Upper lobe of right lung (tissue), 1 donor: Measurements from ENCODE around the gene FKBP10. TPM values are rescaled to one million over a fixed set of nuclear protein-coding genes. Genes with fewer than 3 reads are reported as not detected.

Source experiments
- ATAC-seq: fragments of 200-7000 bp; cut with Tn5 transposase; one replicate; pipeline ENCODE4 v1.9.1; 2020; ENCODE audit warnings: mild to moderate bottlenecking, moderate library complexity
- DNase-seq: peaks from one replicate; pipeline ENCODE4 v3.0.0-alpha.2; 2020
- H3K27ac ChIP-seq: fragments of 200-600 bp; one replicate; pipeline ENCODE4 v1.8.0; 2022
- H3K27me3 ChIP-seq: fragments of 200-600 bp; one replicate; pipeline ENCODE4 v1.8.0; 2022; ENCODE audit warnings: mild to moderate bottlenecking
- H3K36me3 ChIP-seq: fragments of 200-600 bp; one replicate; pipeline ENCODE4 v1.8.0; 2022
- H3K4me1 ChIP-seq: fragments of 200-600 bp; one replicate; pipeline ENCODE4 v1.8.0; 2022
- H3K4me3 ChIP-seq: fragments of 200-600 bp; one replicate; pipeline ENCODE4 v1.8.0; 2022; ENCODE audit warnings: mild to moderate bottlenecking
- H3K9me3 ChIP-seq: fragments of 200-600 bp; one replicate; pipeline ENCODE4 v1.8.0; 2022
- CTCF ChIP-seq: fragments of 200-600 bp; IDR thresholded peaks from one replicate; pipeline ENCODE4 v1.8.0; 2022; ENCODE audit warnings: antibody characterized with exemption
- intact Hi-C: fragments of 100-400 bp; cut with DNase I; formaldehyde crosslinking; loops from one replicate; pipeline ENCODE4 v1.11.0; 2022
- total RNA-seq: library from RNA; stranded (reverse); fragmentation: NEBNext Ultra II Directional; extraction: Animal tissue kit (Norgen Biotek cat#: 25700); gene quantifications from one replicate; pipeline ENCODE4 v1.2.1, GENCODE V29; 2021
- donor health status: DM: no; HTN: yes; CAD: no; lungs with severe emphysema.

FKBP10 gene
- total RNA-seq, 1 donor from 2014 or later = 34.5 TPM

- Histone ChIP-seq H3K4me3 (no peak overlapping the region), H3K27me3 (no peaks in the 10 kb centered on the region), H3K9me3 (no peaks in the 10 kb centered on the region), H3K36me3 (no peaks in the 10 kb centered on the region), H3K4me1 (no peaks in the 10 kb centered on the region), H3K27ac (no peak overlapping the region)
- intact Hi-C loops = no loop called here
- TF ChIP-seq CTCF = no peak
- no peak for DNase-seq
- ATAC-seq = no peak
Measured at GRCh38 chr17:41818024-41818423, 5.2 kb downstream of the FKBP10 start.

GRCh38 chr17:41821776-41822175 lies 9.0 kb downstream of the FKBP10 start:
- TF ChIP-seq CTCF = no peak
- ATAC-seq = no peak
- no peaks in the 10 kb centered on the region for H3K4me1 ChIP-seq
- H3K27ac ChIP-seq = no peak overlapping the region
- H3K36me3 ChIP-seq = peaks cover 9% of the 10 kb centered on the region
- no peaks in the 10 kb centered on the region for H3K27me3 ChIP-seq
- DNase-seq = no peak
- intact Hi-C loops = no loop called here
- no peak overlapping the region for H3K4me3 ChIP-seq
- H3K9me3 ChIP-seq = no peaks in the 10 kb centered on the region

- Histone ChIP-seq H3K4me3 (no peak overlapping the region), H3K27ac (no peak overlapping the region), H3K36me3 (peaks cover 13% of the 10 kb centered on the region), H3K4me1 (no peaks in the 10 kb centered on the region), H3K27me3 (no peaks in the 10 kb centered on the region), H3K9me3 (no peaks in the 10 kb centered on the region)
- TF ChIP-seq CTCF = no peak
- intact Hi-C loops = no loop called here
- DNase-seq (no peak), ATAC-seq (no peak)
Measured at GRCh38 chr17:41822216-41823140, 9.7 kb downstream of the FKBP10 start.

- H3K4me1 ChIP-seq = no peaks in the 10 kb centered on the region
- no peak for TF ChIP-seq CTCF
- DNase-seq (no peak), ATAC-seq (no peak)
- H3K9me3 ChIP-seq = no peaks in the 10 kb centered on the region
- H3K36me3 ChIP-seq = peaks cover 20% of the 10 kb centered on the region
- intact Hi-C loops = no loop called here
- no peak overlapping the region for H3K27ac ChIP-seq
- H3K4me3 ChIP-seq = no peak overlapping the region
- no peaks in the 10 kb centered on the region for H3K27me3 ChIP-seq
Measured at GRCh38 chr17:41823141-41823524, 10.3 kb downstream of the FKBP10 start.

- intact Hi-C loops = no loop called here
- H3K9me3 ChIP-seq = no peaks in the 10 kb centered on the region
- peaks cover 24% of the 10 kb centered on the region for H3K36me3 ChIP-seq
- DNase-seq (no peak), ATAC-seq (no peak)
- no peaks in the 10 kb centered on the region for H3K4me1 ChIP-seq
- no peak overlapping the region for H3K4me3 ChIP-seq
- TF ChIP-seq CTCF = no peak
- H3K27me3 ChIP-seq = no peaks in the 10 kb centered on the region
- H3K27ac ChIP-seq = no peak overlapping the region
Measured at GRCh38 chr17:41823580-41823979, 10.8 kb downstream of the FKBP10 start.
